Stimulated activated CD8-positive, alpha-beta memory T cell treated with anti-CD3 and anti-CD28 coated beads, Interleukin-7, amount 100 ng/mL, for 1 hour (primary cell): ENCODE data around the gene PTPRR.
A peak's percentile ranks its signal among the peaks of the same experiment; 100 is the strongest.

Experiments used
- DNase-seq, 2 donors: peaks; one replicate each; pipeline ENCODE4 v3.0.0-alpha.2; 2020; ENCODE audit warnings: low read depth in 2 of 2

Gene PTPRR

GRCh38 chr12:70645494-70646317 is 274.8 kb downstream of the PTPRR start:
- DNase-seq: peak in 1 of 2 donors; percentile 0

DNA sequence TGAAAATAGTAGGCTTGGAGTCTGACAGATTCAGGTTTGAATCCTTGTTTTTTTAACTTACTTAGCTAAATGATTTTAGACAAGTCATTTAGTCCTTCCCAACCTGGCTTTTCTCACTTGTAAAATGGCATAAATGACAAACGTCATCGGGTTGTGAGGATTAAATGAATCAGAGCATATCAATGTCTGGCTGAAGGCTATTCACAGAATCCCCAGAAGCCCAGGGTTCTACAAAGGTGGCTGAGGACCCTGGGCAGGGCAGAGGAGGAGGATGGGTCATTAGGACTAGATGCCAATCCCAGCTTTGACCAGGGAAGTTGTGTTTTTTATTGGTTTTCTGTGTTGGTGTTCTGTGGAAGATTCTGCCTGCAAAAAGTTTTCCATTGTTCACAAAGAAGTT is 275.7 kb downstream of the PTPRR start:
- DNase-seq: no peak

- no peak for DNase-seq
Observed at GRCh38 chr12:70643939-70644338, 276.6 kb downstream of the PTPRR start.

- no peak for DNase-seq
Observed at GRCh38 chr12:70641691-70642090, 278.8 kb downstream of the PTPRR start.

DNA sequence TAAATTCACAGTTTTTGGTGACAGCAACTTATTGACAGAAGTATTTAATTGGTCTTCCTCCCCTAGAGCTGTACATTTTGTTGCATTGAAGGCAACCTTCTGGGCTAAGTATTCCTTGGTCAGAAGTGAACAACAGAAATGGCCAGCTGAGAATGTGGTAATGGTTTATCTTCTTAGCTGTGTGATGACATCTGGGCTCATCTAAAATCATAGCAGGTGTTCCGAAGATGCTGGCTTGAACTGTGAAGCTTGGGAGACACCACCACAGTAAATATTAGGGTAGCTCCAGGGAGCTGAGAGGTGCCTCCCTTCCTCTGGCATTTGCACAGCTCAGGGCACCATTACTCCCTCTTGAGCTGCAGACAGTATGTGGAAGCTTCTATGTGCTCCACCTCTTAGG is 279.6 kb downstream of the PTPRR start:
- no peak for DNase-seq

DNA sequence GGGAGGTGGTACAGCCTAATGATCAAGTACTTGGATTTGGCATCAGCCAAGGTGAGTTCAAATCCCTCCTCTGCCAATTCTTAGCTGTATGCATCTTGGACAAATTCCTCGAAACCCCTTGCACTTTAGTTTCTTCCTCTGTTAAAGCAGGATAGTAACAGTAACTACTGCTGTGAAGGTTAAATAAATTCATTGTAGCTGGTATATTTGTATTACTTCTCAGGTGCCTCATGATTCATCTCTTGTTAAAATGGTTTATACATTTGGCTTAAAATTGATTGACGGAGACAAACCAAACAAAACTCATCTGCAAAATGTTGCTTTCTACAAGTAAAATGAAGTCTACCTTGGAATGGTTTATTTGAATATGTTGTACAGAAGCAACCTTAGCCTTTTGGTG is 281.0 kb downstream of the PTPRR start:
- no peak for DNase-seq

GRCh38 chr12:70638639-70639360 is 281.7 kb downstream of the PTPRR start:
- no peak for DNase-seq

DNA sequence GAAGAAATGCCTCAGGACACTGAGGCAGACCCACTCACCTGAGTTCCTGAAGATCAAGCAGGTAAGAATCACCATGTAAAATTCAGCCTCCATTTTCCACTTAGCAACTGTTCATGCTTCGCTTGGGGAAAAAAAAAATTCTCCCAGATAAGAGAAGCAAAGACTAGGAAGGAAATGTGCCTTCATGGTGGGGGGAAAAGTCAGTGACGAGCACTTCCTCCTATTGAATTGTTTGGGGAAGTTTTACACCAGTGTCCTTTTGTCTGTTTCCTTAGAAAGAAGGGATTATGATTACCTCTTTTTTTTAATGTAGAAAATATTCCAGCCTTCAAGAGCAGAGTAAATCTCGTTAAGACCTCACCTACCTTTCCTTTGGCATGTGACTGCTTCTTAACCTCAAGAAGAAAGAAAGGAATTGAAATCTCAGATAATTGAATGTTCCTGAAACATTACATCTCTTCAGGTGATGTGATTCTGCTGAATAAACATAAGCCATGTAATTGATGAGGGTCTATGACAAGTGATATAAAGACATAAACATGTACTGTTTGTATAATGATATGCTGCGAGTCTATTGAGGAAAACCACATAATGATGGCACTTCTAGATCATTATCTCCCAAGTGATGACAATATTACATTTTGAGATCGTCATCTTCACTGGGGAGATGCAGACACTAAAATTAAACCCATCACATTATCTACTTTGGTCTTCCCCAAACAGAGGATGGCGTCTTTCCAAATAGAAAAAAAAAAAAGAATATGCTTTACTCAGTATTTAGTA is 283.0 kb downstream of the PTPRR start, which contains the start of gene PTPRB:
TSS of gene PTPRB (minus strand) at position 127 of the 783 bp plus-strand sequence. CDS start at position 93, 34 bp downstream.
- DNase-seq: no peak

- no peak for DNase-seq
Observed at GRCh38 chr12:70635755-70636154, 284.8 kb downstream of the PTPRR start.

GRCh38 chr12:70628701-70629480 is 291.6 kb downstream of the PTPRR start:
- no peak for DNase-seq

- DNase-seq: no peak
Observed at GRCh38 chr12:70627677-70628076, 292.9 kb downstream of the PTPRR start.

DNA sequence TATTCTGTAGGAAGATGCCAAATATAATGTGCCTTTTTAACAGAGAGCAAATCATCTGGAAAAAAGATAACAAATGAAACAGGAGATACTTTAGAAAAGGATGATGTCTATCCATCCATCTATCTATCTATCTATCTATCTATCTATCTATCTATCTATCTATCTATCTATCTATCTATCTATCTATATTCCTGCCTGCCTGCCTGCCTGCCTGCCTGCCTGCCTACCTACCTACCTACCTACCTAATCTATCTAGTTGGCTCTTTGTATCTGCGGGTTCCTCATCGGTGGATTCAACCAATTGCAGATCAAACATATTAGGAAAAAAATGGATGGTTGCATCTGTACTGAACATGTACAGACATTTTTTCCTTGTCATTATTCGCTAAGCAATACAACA is 294.4 kb downstream of the PTPRR start:
- DNase-seq: no peak

GRCh38 chr12:70619471-70620152 is 300.9 kb downstream of the PTPRR start:
- DNase-seq: no peak

GRCh38 chr12:70618371-70618770 is 302.2 kb downstream of the PTPRR start:
- DNase-seq: no peak

GRCh38 chr12:70617450-70617849 is 303.1 kb downstream of the PTPRR start:
- no peak for DNase-seq

GRCh38 chr12:70615174-70615866 is 305.2 kb downstream of the PTPRR start:
- no peak for DNase-seq

- no peak for DNase-seq
Observed at GRCh38 chr12:70609739-70610491, 310.6 kb downstream of the PTPRR start.

DNA sequence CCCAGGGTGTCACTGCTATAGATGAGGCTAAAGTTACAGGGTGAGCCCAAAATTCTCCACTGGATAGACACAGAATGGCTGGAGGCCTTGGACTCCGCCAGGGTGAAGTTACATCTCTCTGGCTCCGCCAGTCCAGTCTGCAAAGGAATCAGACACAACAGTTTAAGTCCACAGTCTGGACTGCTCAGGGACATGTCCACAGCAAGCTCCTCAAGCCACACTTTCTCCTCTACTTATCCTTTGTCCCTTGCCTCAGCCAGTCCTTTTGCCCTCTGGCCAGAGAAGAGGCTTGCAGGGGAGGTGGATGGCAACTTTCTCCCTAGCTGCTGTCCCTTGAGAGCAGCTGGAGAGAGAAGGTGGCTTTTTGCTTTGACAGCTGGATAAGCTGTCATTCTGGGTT is 311.3 kb downstream of the PTPRR start:
- DNase-seq: no peak

- no peak for DNase-seq
Observed at GRCh38 chr12:70608184-70608583, 312.4 kb downstream of the PTPRR start.

- DNase-seq: no peak
Observed at GRCh38 chr12:70607107-70607506, 313.4 kb downstream of the PTPRR start.
